ENCODE results near the gene WTIP. TPM values are rescaled to one million over a fixed set of nuclear protein-coding genes. Genes with fewer than 3 reads are reported as not detected.

WTIP gene
- total RNA-seq, 1 donor from 2014 or later: 15.1 TPM

- no peaks in the 10 kb centered on the region for H3K9me3 Mint-ChIP-seq
- peak overlapping the region; percentile 8 for H3K27ac Mint-ChIP-seq (ENCODE audit: unreplicated experiment)
- peak overlapping the region; percentile 62 for H3K4me3 Mint-ChIP-seq
- TF ChIP-seq CTCF (conservative IDR thresholded peaks at IDR 0.05): no peak
- peaks cover 11% of the 10 kb centered on the region for H3K4me1 Mint-ChIP-seq
- no peaks in the 10 kb centered on the region for H3K36me3 Mint-ChIP-seq (ENCODE audit: low read depth)
- DNase-seq (ENCODE audit: low read depth, low spot score): no peak
- H3K27me3 Mint-ChIP-seq (ENCODE audit: low read depth): peaks cover 9% of the 10 kb centered on the region
Observed at GRCh38 chr19:34480491-34480890, 1.1 kb upstream of the WTIP start.

DNA sequence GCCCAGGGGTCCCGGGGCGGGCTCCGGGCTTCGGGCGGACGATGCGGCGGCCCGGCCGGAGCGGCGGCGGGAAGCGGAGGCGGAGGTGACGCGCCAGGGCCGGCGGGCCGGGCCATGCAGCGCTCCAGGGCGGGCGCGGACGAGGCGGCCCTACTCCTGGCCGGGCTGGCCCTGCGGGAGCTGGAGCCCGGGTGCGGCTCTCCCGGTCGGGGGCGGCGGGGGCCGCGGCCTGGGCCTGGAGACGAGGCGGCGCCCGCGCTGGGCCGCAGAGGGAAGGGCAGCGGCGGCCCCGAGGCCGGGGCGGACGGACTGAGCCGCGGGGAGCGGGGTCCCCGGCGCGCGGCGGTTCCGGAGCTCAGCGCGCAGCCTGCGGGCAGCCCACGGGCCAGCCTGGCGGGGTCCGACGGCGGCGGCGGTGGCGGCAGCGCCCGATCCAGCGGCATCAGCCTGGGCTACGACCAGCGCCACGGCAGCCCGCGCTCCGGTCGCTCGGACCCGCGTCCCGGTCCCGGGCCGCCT is 362 bp downstream of the WTIP start:
- Mint-ChIP-seq H3K27me3 (ENCODE audit: low read depth) (peaks cover 5% of the 10 kb centered on the region), H3K27ac (ENCODE audit: unreplicated experiment) (no peak overlapping the region), H3K36me3 (ENCODE audit: low read depth) (no peaks in the 10 kb centered on the region), H3K9me3 (no peaks in the 10 kb centered on the region), H3K4me1 (peaks cover 19% of the 10 kb centered on the region), H3K4me3 (no peak overlapping the region)
- peak; percentile 21 for DNase-seq (ENCODE audit: low read depth, low spot score)
- TF ChIP-seq CTCF (conservative IDR thresholded peaks at IDR 0.05): no peak

- TF ChIP-seq CTCF (conservative IDR thresholded peaks at IDR 0.05): no peak
- Mint-ChIP-seq H3K9me3 (no peaks in the 10 kb centered on the region), H3K4me1 (peaks cover 19% of the 10 kb centered on the region), H3K4me3 (peak overlapping the region; percentile 89), H3K36me3 (ENCODE audit: low read depth) (no peaks in the 10 kb centered on the region), H3K27me3 (ENCODE audit: low read depth) (peaks cover 5% of the 10 kb centered on the region), H3K27ac (ENCODE audit: unreplicated experiment) (no peak overlapping the region)
- peak; percentile 45 for DNase-seq (ENCODE audit: low read depth, low spot score)
Observed at GRCh38 chr19:34482380-34483250, 1.1 kb downstream of the WTIP start.

DNA sequence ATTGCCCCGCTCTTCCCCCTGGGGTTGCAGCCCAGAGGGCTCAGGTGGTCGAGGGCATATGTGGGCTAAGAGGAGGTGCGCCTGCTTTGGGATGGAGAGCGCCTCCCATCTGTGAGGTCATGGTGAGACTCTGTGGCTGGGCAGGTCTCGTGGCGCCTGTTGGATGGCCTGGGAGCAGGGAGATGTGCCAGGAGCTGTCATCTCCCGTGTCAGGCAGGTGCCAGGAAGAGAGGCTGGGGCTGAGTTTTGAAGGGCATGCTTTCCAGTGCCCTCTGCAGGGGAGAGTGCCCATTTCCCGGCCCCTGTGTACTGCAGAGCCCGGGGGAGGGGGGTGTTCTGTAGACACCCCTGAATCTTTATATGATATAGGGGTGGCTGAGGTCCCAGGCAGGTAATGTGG is 2.8 kb downstream of the WTIP start:
- H3K4me3 Mint-ChIP-seq: peak overlapping the region; percentile 47
- no peak overlapping the region for H3K27ac Mint-ChIP-seq (ENCODE audit: unreplicated experiment)
- TF ChIP-seq CTCF (conservative IDR thresholded peaks at IDR 0.05): no peak
- H3K36me3 Mint-ChIP-seq (ENCODE audit: low read depth): no peaks in the 10 kb centered on the region
- no peaks in the 10 kb centered on the region for H3K9me3 Mint-ChIP-seq
- no peak for DNase-seq (ENCODE audit: low read depth, low spot score)
- peaks cover 5% of the 10 kb centered on the region for H3K27me3 Mint-ChIP-seq (ENCODE audit: low read depth)
- H3K4me1 Mint-ChIP-seq: peaks cover 19% of the 10 kb centered on the region

- H3K27ac Mint-ChIP-seq (ENCODE audit: unreplicated experiment): peak overlapping the region; percentile 83
- no peaks in the 10 kb centered on the region for H3K9me3 Mint-ChIP-seq
- H3K27me3 Mint-ChIP-seq (ENCODE audit: low read depth): peaks cover 5% of the 10 kb centered on the region
- DNase-seq (ENCODE audit: low read depth, low spot score): no peak
- no peak for TF ChIP-seq CTCF (conservative IDR thresholded peaks at IDR 0.05)
- peaks cover 19% of the 10 kb centered on the region for H3K4me1 Mint-ChIP-seq
- peak overlapping the region; percentile 64 for H3K4me3 Mint-ChIP-seq
- no peaks in the 10 kb centered on the region for H3K36me3 Mint-ChIP-seq (ENCODE audit: low read depth)
Observed at GRCh38 chr19:34485831-34486230, 4.3 kb downstream of the WTIP start.

Data from neural crest cell (in vitro differentiated cells).